ENCODE measurements around the gene SMYD3.

Gene SMYD3

DNA sequence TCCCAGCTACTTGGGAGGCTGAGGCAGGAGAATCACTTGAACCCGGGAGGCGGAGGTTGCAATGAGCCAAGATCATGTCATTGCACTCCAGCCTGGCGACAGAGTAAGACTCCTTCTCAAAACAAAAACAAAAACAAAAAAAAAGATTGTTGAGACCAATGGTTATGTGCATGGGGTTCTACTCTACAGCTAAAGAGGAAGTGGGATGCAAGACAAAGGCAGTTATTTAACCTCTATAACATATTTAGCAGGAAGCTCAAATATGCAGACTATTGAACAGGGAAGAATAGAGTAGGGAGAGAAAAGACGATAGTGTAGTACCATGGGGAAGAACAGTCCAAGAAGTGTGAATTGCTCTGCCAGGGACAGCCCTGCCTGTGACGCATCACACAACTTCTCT lies 227.7 kb downstream of the SMYD3 start:
- H3K4me2 ChIP-seq = no peak overlapping the region
- H3K27ac ChIP-seq = no peak overlapping the region
- no peaks in the 10 kb centered on the region for H3K4me1 ChIP-seq (ENCODE audit: low read depth, poor library complexity, severe bottlenecking)
- no peaks in the 10 kb centered on the region for H4K20me1 ChIP-seq (ENCODE audit: insufficient read depth)
- H3K27me3 ChIP-seq (ENCODE audit: insufficient read depth, low read depth) = no peaks in the 10 kb centered on the region
- H3K9ac ChIP-seq = no peak overlapping the region
- no peak for TF ChIP-seq CTCF (conservative IDR thresholded peaks at IDR 0.05; ENCODE audit: low read depth, low read length)
- no peaks in the 10 kb centered on the region for H3K79me2 ChIP-seq (ENCODE audit: insufficient read depth, low read depth)
- H3K4me3 ChIP-seq (IDR thresholded peaks at IDR 0.05; ENCODE audit: insufficient read depth, low read depth, low read length) = no peak overlapping the region
- no peaks in the 10 kb centered on the region for H3K36me3 ChIP-seq (ENCODE audit: insufficient read depth)
- H2AFZ ChIP-seq (ENCODE audit: low read depth) = no peak overlapping the region

GRCh38 chr1:246278371-246278770 lies 228.7 kb downstream of the SMYD3 start:
- Histone ChIP-seq H3K9ac (no peak overlapping the region), H4K20me1 (ENCODE audit: insufficient read depth) (no peaks in the 10 kb centered on the region)

GRCh38 chr1:246275036-246275435 lies 232.0 kb downstream of the SMYD3 start:
- Histone ChIP-seq H4K20me1 (ENCODE audit: insufficient read depth) (no peaks in the 10 kb centered on the region), H3K4me3 (IDR thresholded peaks at IDR 0.05; ENCODE audit: insufficient read depth, low read depth, low read length) (no peak overlapping the region), H3K79me2 (ENCODE audit: insufficient read depth, low read depth) (no peaks in the 10 kb centered on the region), H3K27me3 (ENCODE audit: insufficient read depth, low read depth) (no peaks in the 10 kb centered on the region), H3K9ac (no peak overlapping the region), H3K27ac (no peak overlapping the region), H3K36me3 (ENCODE audit: insufficient read depth) (no peaks in the 10 kb centered on the region), H2AFZ (ENCODE audit: low read depth) (no peak overlapping the region), H3K4me2 (no peak overlapping the region), H3K4me1 (ENCODE audit: low read depth, poor library complexity, severe bottlenecking) (no peaks in the 10 kb centered on the region)
- no peak for TF ChIP-seq CTCF (conservative IDR thresholded peaks at IDR 0.05; ENCODE audit: low read depth, low read length)

More at GRCh38 chr1:246278371-246278770, 228.7 kb downstream of the SMYD3 start:
- Histone ChIP-seq H3K79me2 (ENCODE audit: insufficient read depth, low read depth) (no peaks in the 10 kb centered on the region), H3K27me3 (ENCODE audit: insufficient read depth, low read depth) (no peaks in the 10 kb centered on the region), H3K27ac (no peak overlapping the region), H3K4me1 (ENCODE audit: low read depth, poor library complexity, severe bottlenecking) (no peaks in the 10 kb centered on the region), H3K36me3 (ENCODE audit: insufficient read depth) (no peaks in the 10 kb centered on the region), H3K4me3 (IDR thresholded peaks at IDR 0.05; ENCODE audit: insufficient read depth, low read depth, low read length) (no peak overlapping the region), H3K4me2 (no peak overlapping the region), H2AFZ (ENCODE audit: low read depth) (no peak overlapping the region)
- TF ChIP-seq CTCF (conservative IDR thresholded peaks at IDR 0.05; ENCODE audit: low read depth, low read length) = no peak

- H3K36me3 ChIP-seq (ENCODE audit: insufficient read depth) = no peaks in the 10 kb centered on the region
- H3K4me2 ChIP-seq = no peak overlapping the region
- no peak overlapping the region for H3K27ac ChIP-seq
- H4K20me1 ChIP-seq (ENCODE audit: insufficient read depth) = no peaks in the 10 kb centered on the region
- H3K27me3 ChIP-seq (ENCODE audit: insufficient read depth, low read depth) = no peaks in the 10 kb centered on the region
- H2AFZ ChIP-seq (ENCODE audit: low read depth) = no peak overlapping the region
- H3K9ac ChIP-seq = no peak overlapping the region
- no peak overlapping the region for H3K4me3 ChIP-seq (IDR thresholded peaks at IDR 0.05; ENCODE audit: insufficient read depth, low read depth, low read length)
- TF ChIP-seq CTCF (conservative IDR thresholded peaks at IDR 0.05; ENCODE audit: low read depth, low read length) = no peak
- no peaks in the 10 kb centered on the region for H3K4me1 ChIP-seq (ENCODE audit: low read depth, poor library complexity, severe bottlenecking)
- no peaks in the 10 kb centered on the region for H3K79me2 ChIP-seq (ENCODE audit: insufficient read depth, low read depth)
Measured at GRCh38 chr1:246274186-246274585, 232.9 kb downstream of the SMYD3 start.
